Natural killer cell (primary cell): ENCODE measurements around the gene ST8SIA4. TPM values are rescaled to one million over a fixed set of nuclear protein-coding genes. Genes with fewer than 3 reads are reported as not detected.

Experiments
- ATAC-seq, 3 donors: fragments of 150-1000 bp in 2 of 3; fragments of 200-7000 bp in 1 of 3; cut with Tn5 transposase; 1 replicate in 1 of 3; 2 replicates in 2 of 3; pipeline ENCODE4 v1.10.0; 2021; ENCODE audit warnings: mild to moderate bottlenecking in 2 of 3, moderate library complexity in 2 of 3
- DNase-seq, 2 donors: peaks; one replicate each; pipeline versions ENCODE4 v3.0.0 to v3.0.0-alpha.2; 2013 to 2021; ENCODE audit warnings: mixed read lengths in 1 of 2
- H3K27ac ChIP-seq: one replicate; pipeline ENCODE4 v1.5.1; 2013; ENCODE audit warnings: mild to moderate bottlenecking, low read length
- H3K27me3 ChIP-seq: one replicate; pipeline ENCODE4 v1.6.1; 2013; ENCODE audit warnings: low read length; ENCODE audit not compliant: control insufficient read depth, insufficient read depth
- H3K36me3 ChIP-seq: one replicate; pipeline ENCODE4 v1.6.1; 2013; ENCODE audit warnings: low read length; ENCODE audit not compliant: control insufficient read depth, insufficient read depth
- H3K4me1 ChIP-seq: one replicate; pipeline ENCODE4 v1.6.1; 2013; ENCODE audit warnings: low read length; ENCODE audit not compliant: control insufficient read depth, insufficient read depth
- H3K4me3 ChIP-seq: one replicate; pipeline ENCODE4 v1.5.1; 2013; ENCODE audit warnings: low read length
- H3K9me3 ChIP-seq: one replicate; pipeline ENCODE4 v1.6.1; 2013; ENCODE audit warnings: low read length; ENCODE audit not compliant: control insufficient read depth, insufficient read depth
- H3K27ac Mint-ChIP-seq, 2 donors: one replicate each; pipeline ENCODE4 v1.8.0; 2022; ENCODE audit warnings: mild to moderate bottlenecking in 2 of 2, mixed read lengths in 2 of 2, moderate library complexity in 1 of 2
- H3K27me3 Mint-ChIP-seq, 2 donors: one replicate each; pipeline ENCODE4 v1.8.0; 2022; ENCODE audit warnings: low read depth in 2 of 2, mixed read lengths in 2 of 2
- H3K36me3 Mint-ChIP-seq: one replicate; pipeline ENCODE4 v1.8.0; 2022; ENCODE audit warnings: mixed read lengths
- H3K4me1 Mint-ChIP-seq, 2 donors: one replicate each; pipeline ENCODE4 v1.8.0; 2022; ENCODE audit warnings: mixed read lengths in 2 of 2
- H3K4me3 Mint-ChIP-seq: one replicate; pipeline ENCODE4 v1.8.0; 2022; ENCODE audit warnings: mild to moderate bottlenecking, moderate library complexity, mixed read lengths
- H3K9me3 Mint-ChIP-seq, 2 donors: one replicate each; pipeline ENCODE4 v1.8.0; 2022; ENCODE audit warnings: mixed read lengths in 2 of 2
- CTCF ChIP-seq: fragments of 200-600 bp; IDR thresholded peaks from one replicate; pipeline ENCODE4 v1.8.0; 2022; ENCODE audit warnings: antibody characterized with exemption
- whole genome bisulfite sequencing: methylation state at CpG from one replicate; pipeline ENCODE4 v1.1.7; 2013; ENCODE audit warnings: missing lambda C conversion rate; ENCODE audit not compliant: insufficient coverage; 5-methylcytosine and 5-hydroxymethylcytosine counted together
- intact Hi-C: fragments of 100-400 bp; cut with micrococcal nuclease; formaldehyde crosslinking; loops from one replicate; pipeline ENCODE4 v1.14.2; 2022
- total RNA-seq, 4 donors: library from RNA; stranded (reverse); fragments of 120-200 nt in 1 of 4; gene quantifications; one replicate each; pipeline versions ENCODE4 v1.2.3 to v1.2.4, GENCODE V29; 2013 to 2022

The ST8SIA4 gene
- total RNA-seq, 3 donors from 2014 or later (not counting 1 experiment from before 2014, with no cell fraction given): 36.3 to 63.1 (median 59.9) TPM

- no peaks in the 10 kb centered on the region for H3K9me3 ChIP-seq
- no peak for DNase-seq
- H3K4me1 ChIP-seq: peaks cover 12% of the 10 kb centered on the region
- H3K36me3 ChIP-seq: no peaks in the 10 kb centered on the region
- H3K27me3 ChIP-seq: no peaks in the 10 kb centered on the region
- no peak for ATAC-seq
- Mint-ChIP-seq H3K27ac (no peak overlapping the region), H3K4me3 (no peak overlapping the region), H3K36me3 (no peaks in the 10 kb centered on the region), H3K9me3 (no peaks in the 10 kb centered on the region), H3K4me1 (peaks cover 16% of the 10 kb centered on the region in 2 donors), H3K27me3 (no peaks in the 10 kb centered on the region)
- no peak overlapping the region for H3K4me3 ChIP-seq
- no peak for TF ChIP-seq CTCF
- WGBS: 87% methylated on average over 3 of the region's 4 CpGs
- no peak overlapping the region for H3K27ac ChIP-seq
- intact Hi-C loops: loop anchor here (10.0 kb wide), 3 partner anchors 174 to 1874 kb away; no protein-coding TSS in a partner anchor
Observed at GRCh38 chr5:100909034-100909433, 6.0 kb upstream of the ST8SIA4 start.

GRCh38 chr5:100905259-100905914, 2.3 kb upstream of the ST8SIA4 start:
- peak overlapping the region; percentile 99 to 100 for H3K27ac Mint-ChIP-seq
- Histone ChIP-seq H3K9me3 (no peaks in the 10 kb centered on the region), H3K36me3 (no peaks in the 10 kb centered on the region), H3K27me3 (no peaks in the 10 kb centered on the region), H3K4me1 (peaks cover 21% of the 10 kb centered on the region), H3K27ac (peak overlapping the region; percentile 9), H3K4me3 (peak overlapping the region; percentile 72)
- H3K9me3 Mint-ChIP-seq: no peaks in the 10 kb centered on the region
- no peak for ATAC-seq
- TF ChIP-seq CTCF: no peak
- H3K4me3 Mint-ChIP-seq: peak overlapping the region; percentile 96
- 61% methylated on average over 4 of the region's 6 CpGs for WGBS
- DNase-seq: peak in 1 of 2 donors; percentile 64
- peaks cover 47 to 48% of the 10 kb centered on the region in 2 donors for H3K4me1 Mint-ChIP-seq
- intact Hi-C loops: loop anchor here (10.0 kb wide), 3 partner anchors 171 to 1871 kb away; no protein-coding TSS in a partner anchor
- no peaks in the 10 kb centered on the region for H3K27me3 Mint-ChIP-seq
- no peaks in the 10 kb centered on the region for H3K36me3 Mint-ChIP-seq

GRCh38 chr5:100904259-100904861, 1.3 kb upstream of the ST8SIA4 start:
- no peaks in the 10 kb centered on the region for H3K9me3 ChIP-seq
- Mint-ChIP-seq H3K9me3 (no peaks in the 10 kb centered on the region), H3K4me1 (peaks cover 56% of the 10 kb centered on the region in 2 donors), H3K36me3 (no peaks in the 10 kb centered on the region), H3K27ac (peak overlapping the region; percentile 99 to 100), H3K4me3 (peak overlapping the region; percentile 96), H3K27me3 (no peaks in the 10 kb centered on the region)
- no peak for TF ChIP-seq CTCF
- peaks cover 28% of the 10 kb centered on the region for H3K4me1 ChIP-seq
- WGBS: under 1% methylated on average over 23 of the region's 23 CpGs
- H3K27me3 ChIP-seq: no peaks in the 10 kb centered on the region
- ATAC-seq (no peak), DNase-seq (peak; percentile 27 to 78)
- peak overlapping the region; percentile 95 for H3K27ac ChIP-seq
- intact Hi-C loops: loop anchor here (5.0 to 10.0 kb wide), 5 partner anchors 170 to 1977 kb away; partner anchors contain the start of gene CHD1
- no peaks in the 10 kb centered on the region for H3K36me3 ChIP-seq
- H3K4me3 ChIP-seq: peak overlapping the region; percentile 72
